ENCODE data around the gene SLC25A29. TPM values are rescaled to one million over a fixed set of nuclear protein-coding genes. Genes with fewer than 3 reads are reported as not detected.

SLC25A29 gene
- total and polyA plus RNA-seq, 2 donors (not counting 1 experiment from before 2014, with no cell fraction given) = 6.2 to 24.1 TPM

- H3K4me3 ChIP-seq (replicated peaks in 1 of 4; ENCODE audit: control extremely low read depth in 1 of 4, insufficient read depth in 1 of 4, low read depth in 3 of 4, low read length in 4 of 4) = no peak overlapping the region
- peaks cover 6% of the 10 kb centered on the region for H3K4me1 ChIP-seq (ENCODE audit: control insufficient read depth, extremely low read depth, insufficient read depth, low read length)
- no peaks in the 10 kb centered on the region for H3K9me3 ChIP-seq (ENCODE audit: control insufficient read depth, insufficient read depth, low read depth, low read length)
- no peaks in the 10 kb centered on the region for H4K20me1 ChIP-seq (ENCODE audit: control insufficient read depth, extremely low read depth, insufficient read depth, low read length)
- no peak overlapping the region for H3K27ac ChIP-seq (ENCODE audit: insufficient read depth, low read length)
- no peak for DNase-seq (ENCODE audit: low read depth in 2 of 2)
- H2AFZ ChIP-seq (ENCODE audit: low read length) = no peak overlapping the region
- no peaks in the 10 kb centered on the region for H3K27me3 ChIP-seq (ENCODE audit: control insufficient read depth, insufficient read depth, low read length)
- TF ChIP-seq CTCF (conservative IDR thresholded peaks at IDR 0.05 in 1 of 2, IDR thresholded peaks at IDR 0.05 in 1 of 2; ENCODE audit: low read depth in 1 of 2, low read length in 2 of 2) (no peak), EZH2 (IDR thresholded peaks at IDR 0.05; ENCODE audit: low read length, missing control alignments) (no peak)
- H3K36me3 ChIP-seq (ENCODE audit: control insufficient read depth, insufficient read depth, low read length) = peaks cover 7% of the 10 kb centered on the region
- H3K79me2 ChIP-seq (ENCODE audit: control insufficient read depth, insufficient read depth, low read length) = no peaks in the 10 kb centered on the region
- no peak overlapping the region for H3K4me2 ChIP-seq (ENCODE audit: extremely low read depth, insufficient read depth, low read length)
- H3K9ac ChIP-seq (ENCODE audit: insufficient read depth, low read length) = no peak overlapping the region
These were observed 10.1 kb downstream of the SLC25A29 start for GRCh38 chr14:100296106-100296651.

GRCh38 chr14:100295376-100296105 lies 10.7 kb downstream of the SLC25A29 start:
- H3K4me1 ChIP-seq (ENCODE audit: control insufficient read depth, extremely low read depth, insufficient read depth, low read length) = peaks cover 6% of the 10 kb centered on the region
- H3K27me3 ChIP-seq (ENCODE audit: control insufficient read depth, insufficient read depth, low read length) = no peaks in the 10 kb centered on the region
- no peak for TF ChIP-seq EZH2 (IDR thresholded peaks at IDR 0.05; ENCODE audit: low read length, missing control alignments)
- TF ChIP-seq CTCF (conservative IDR thresholded peaks at IDR 0.05 in 1 of 2, IDR thresholded peaks at IDR 0.05 in 1 of 2; ENCODE audit: low read depth in 1 of 2, low read length in 2 of 2) = no peak
- H3K4me3 ChIP-seq (replicated peaks in 1 of 4; ENCODE audit: control extremely low read depth in 1 of 4, insufficient read depth in 1 of 4, low read depth in 3 of 4, low read length in 4 of 4) = no peak overlapping the region
- peaks cover 7% of the 10 kb centered on the region for H3K36me3 ChIP-seq (ENCODE audit: control insufficient read depth, insufficient read depth, low read length)
- no peak overlapping the region for H3K27ac ChIP-seq (ENCODE audit: insufficient read depth, low read length)
- no peaks in the 10 kb centered on the region for H3K79me2 ChIP-seq (ENCODE audit: control insufficient read depth, insufficient read depth, low read length)
- no peak overlapping the region for H2AFZ ChIP-seq (ENCODE audit: low read length)
- no peak overlapping the region for H3K9ac ChIP-seq (ENCODE audit: insufficient read depth, low read length)
- H3K4me2 ChIP-seq (ENCODE audit: extremely low read depth, insufficient read depth, low read length) = no peak overlapping the region
- no peak for DNase-seq (ENCODE audit: low read depth in 2 of 2)
- no peaks in the 10 kb centered on the region for H4K20me1 ChIP-seq (ENCODE audit: control insufficient read depth, extremely low read depth, insufficient read depth, low read length)
- H3K9me3 ChIP-seq (ENCODE audit: control insufficient read depth, insufficient read depth, low read depth, low read length) = no peaks in the 10 kb centered on the region

- Histone ChIP-seq H3K79me2 (ENCODE audit: control insufficient read depth, insufficient read depth, low read length) (no peaks in the 10 kb centered on the region), H3K9me3 (ENCODE audit: control insufficient read depth, insufficient read depth, low read depth, low read length) (no peaks in the 10 kb centered on the region), H3K27ac (ENCODE audit: insufficient read depth, low read length) (no peak overlapping the region), H3K4me3 (replicated peaks in 1 of 4; ENCODE audit: control extremely low read depth in 1 of 4, insufficient read depth in 1 of 4, low read depth in 3 of 4, low read length in 4 of 4) (no peak overlapping the region), H4K20me1 (ENCODE audit: control insufficient read depth, extremely low read depth, insufficient read depth, low read length) (no peaks in the 10 kb centered on the region), H3K36me3 (ENCODE audit: control insufficient read depth, insufficient read depth, low read length) (peaks cover 7% of the 10 kb centered on the region), H3K9ac (ENCODE audit: insufficient read depth, low read length) (no peak overlapping the region), H3K4me2 (ENCODE audit: extremely low read depth, insufficient read depth, low read length) (no peak overlapping the region), H2AFZ (ENCODE audit: low read length) (no peak overlapping the region), H3K27me3 (ENCODE audit: control insufficient read depth, insufficient read depth, low read length) (no peaks in the 10 kb centered on the region), H3K4me1 (ENCODE audit: control insufficient read depth, extremely low read depth, insufficient read depth, low read length) (peaks cover 6% of the 10 kb centered on the region)
- no peak for TF ChIP-seq EZH2 (IDR thresholded peaks at IDR 0.05; ENCODE audit: low read length, missing control alignments)
- TF ChIP-seq CTCF (conservative IDR thresholded peaks at IDR 0.05 in 1 of 2, IDR thresholded peaks at IDR 0.05 in 1 of 2; ENCODE audit: low read depth in 1 of 2, low read length in 2 of 2) = no peak
- DNase-seq (ENCODE audit: low read depth in 2 of 2) = no peak
These were observed 11.3 kb downstream of the SLC25A29 start for GRCh38 chr14:100294963-100295330.
